ENCODE measurements around the gene CENPL.
"Not testable (repeated sequence)": the region's sequence is repeated elsewhere in the genome, so short reads cannot be mapped to it uniquely, and the experiment has no call there.

The CENPL gene

GRCh38 chr1:173824315-173825081 is at the start of gene CENPL, which contains the start of gene DARS2:
Gene CENPL, minus strand, starts transcription at chr1:173824883. Its CDS starts 13,584 bp downstream, at chr1:173811299.
Gene DARS2, plus strand, starts transcription at chr1:173824673. Its CDS starts 557 bp downstream, at chr1:173825230.
- peak; percentile 97 for DNase-seq (ENCODE audit: low spot score)

- no peak for DNase-seq (ENCODE audit: low spot score)
Observed at GRCh38 chr1:173871500-173871899, 46.8 kb upstream of the CENPL start.

GRCh38 chr1:173871091-173871490 is 46.4 kb upstream of the CENPL start:
- DNase-seq (ENCODE audit: low spot score), result no peak

- peak; percentile 60 for DNase-seq (ENCODE audit: low spot score)
Observed at GRCh38 chr1:173870252-173871075, 45.8 kb upstream of the CENPL start.

- DNase-seq (ENCODE audit: low spot score), result no peak
Observed at GRCh38 chr1:173869021-173869359, 44.3 kb upstream of the CENPL start.

GRCh38 chr1:173868266-173869020 is 43.8 kb upstream of the CENPL start, which contains the start of gene ZBTB37:
Gene ZBTB37, plus strand, starts transcription at chr1:173868380. Its CDS starts 1,846 bp downstream, at chr1:173870226.
- DNase-seq (ENCODE audit: low spot score), result peak; percentile 64

- DNase-seq (ENCODE audit: low spot score), result peak; percentile 99
Observed at GRCh38 chr1:173867753-173868265, 43.1 kb upstream of the CENPL start, which contains the start of gene GAS5. Gene GAS5, minus strand, starts transcription at chr1:173867989.

- no peak for DNase-seq (ENCODE audit: low spot score)
Observed at GRCh38 chr1:173867141-173867752, 42.6 kb upstream of the CENPL start.

GRCh38 chr1:173866413-173867115 is 41.9 kb upstream of the CENPL start:
- DNase-seq (ENCODE audit: low spot score), result no peak

GRCh38 chr1:173865468-173866164 is 40.9 kb upstream of the CENPL start:
- DNase-seq (ENCODE audit: low spot score), result no peak

- DNase-seq (ENCODE audit: low spot score), result no peak
Observed at GRCh38 chr1:173864179-173864867, 39.6 kb upstream of the CENPL start.

GRCh38 chr1:173863224-173864161 is 38.8 kb upstream of the CENPL start:
- DNase-seq (ENCODE audit: low spot score), result no peak

GRCh38 chr1:173862769-173863223 is 38.1 kb upstream of the CENPL start:
- DNase-seq (ENCODE audit: low spot score), result no peak

- not testable (repeated sequence) for DNase-seq (ENCODE audit: low spot score)
Observed at GRCh38 chr1:173862146-173862768, 37.6 kb upstream of the CENPL start.

- DNase-seq (ENCODE audit: low spot score), result no peak
Observed at GRCh38 chr1:173861731-173862145, 37.1 kb upstream of the CENPL start.

GRCh38 chr1:173860065-173860464 is 35.4 kb upstream of the CENPL start:
- no peak for DNase-seq (ENCODE audit: low spot score)

- DNase-seq (ENCODE audit: low spot score), result not testable (repeated sequence)
Observed at GRCh38 chr1:173859547-173859946, 34.9 kb upstream of the CENPL start.
